Prostate gland (tissue), 2 donors: ENCODE measurements around the gene WWOX. TPM values are rescaled to one million over a fixed set of nuclear protein-coding genes. Genes with fewer than 3 reads are reported as not detected.

Source experiments
- DNase-seq: peaks from one replicate; pipeline ENCODE4 v3.0.0-alpha.2; 2019; ENCODE audit warnings: low spot score
- H3K27ac ChIP-seq, 2 donors: fragments of 200-600 bp; sonication (generic); 2 replicates each; pipeline ENCODE4 v1.5.1; 2017 to 2019
- H3K27me3 ChIP-seq: fragments of 200-600 bp; sonication (generic); replicated peaks from 2 replicates; pipeline ENCODE4 v1.5.1; 2019; ENCODE audit not compliant: insufficient read depth
- H3K36me3 ChIP-seq, 2 donors: fragments of 200-600 bp; sonication (generic); 1 replicate in 1 of 2; 2 replicates in 1 of 2; pipeline versions ENCODE4 v1.5.1 to v1.8.1; 2017 to 2019
- H3K4me1 ChIP-seq: fragments of 200-600 bp; sonication (generic); replicated peaks from 2 replicates; pipeline ENCODE4 v1.5.1; 2019
- H3K4me3 ChIP-seq, 2 donors: fragments of 200-600 bp; sonication (generic); 2 replicates each; pipeline ENCODE4 v1.5.1; 2017 to 2019
- H3K9me3 ChIP-seq: fragments of 200-600 bp; sonication (generic); 2 replicates; pipeline ENCODE4 v1.5.1; 2017
- CTCF ChIP-seq, 4 experiments: fragments of 200-600 bp in 2 of 4; fragments of 450-650 bp in 2 of 4; sonication (generic) in 2 of 4; IDR thresholded peaks; 1 replicate in 3 of 4; 2 replicates in 1 of 4; pipeline ENCODE4 v1.5.1; 2016 to 2019; ENCODE audit warnings: antibody characterized with exemption in 4 of 4, mild to moderate bottlenecking in 2 of 4, moderate library complexity in 2 of 4
- POLR2A ChIP-seq: fragments of 450-650 bp; IDR thresholded peaks from one replicate; pipeline ENCODE4 v1.6.1; 2016; ENCODE audit warnings: antibody characterized with exemption, mild to moderate bottlenecking
- POLR2AphosphoS5 ChIP-seq: sonication (generic); formaldehyde crosslinking; IDR thresholded peaks from one replicate; pipeline ENCODE4 v1.6.1; 2017; ENCODE audit warnings: antibody characterized with exemption
- WGBS: methylation state at CpG from one replicate; pipeline ENCODE4 v1.1.5; 2018; 5-methylcytosine and 5-hydroxymethylcytosine counted together
- intact Hi-C: fragments of 100-400 bp; cut with DNase I; formaldehyde crosslinking; loops from one replicate; pipeline ENCODE4 v1.14.2; 2022
- total RNA-seq, 2 donors: library from RNA; depleted of rRNA; stranded (reverse); fragments of >200 nt; gene quantifications; one replicate each; pipeline ENCODE4 v1.1.0, GENCODE V29; 2016

Gene WWOX
- total RNA-seq, 2 donors from 2014 or later, result 93.2 to 99.4 TPM

GRCh38 chr16:78176435-78176834, 77.0 kb downstream of the WWOX start:
- no peak overlapping the region for H3K4me3 ChIP-seq
- H3K36me3 ChIP-seq, result no peaks in the 10 kb centered on the region
- TF ChIP-seq POLR2A (no peak), CTCF (IDR thresholded peaks at IDR 0.05) (no peak), POLR2AphosphoS5 (no peak)
- no peaks in the 10 kb centered on the region for H3K4me1 ChIP-seq
- intact Hi-C loops, result no loop called here
- no peak overlapping the region for H3K27ac ChIP-seq
- 87% methylated on average over 5 of the region's 5 CpGs for WGBS
- DNase-seq, result no peak
- H3K9me3 ChIP-seq, result no peaks in the 10 kb centered on the region
- H3K27me3 ChIP-seq, result no peaks in the 10 kb centered on the region

GRCh38 chr16:78177218-78177617, 77.8 kb downstream of the WWOX start:
- H3K27ac ChIP-seq, result no peak overlapping the region
- no peaks in the 10 kb centered on the region for H3K4me1 ChIP-seq
- no peaks in the 10 kb centered on the region for H3K9me3 ChIP-seq
- TF ChIP-seq POLR2A (no peak), POLR2AphosphoS5 (no peak), CTCF (IDR thresholded peaks at IDR 0.05) (no peak)
- no peaks in the 10 kb centered on the region for H3K36me3 ChIP-seq
- no peak overlapping the region for H3K4me3 ChIP-seq
- WGBS, result 96% methylated on average over 5 of the region's 5 CpGs
- intact Hi-C loops, result no loop called here
- no peaks in the 10 kb centered on the region for H3K27me3 ChIP-seq
- no peak for DNase-seq

- H3K27ac ChIP-seq, result no peak overlapping the region
- no peaks in the 10 kb centered on the region for H3K4me1 ChIP-seq
- no peaks in the 10 kb centered on the region for H3K9me3 ChIP-seq
- intact Hi-C loops, result no loop called here
- no peaks in the 10 kb centered on the region for H3K36me3 ChIP-seq
- H3K4me3 ChIP-seq, result no peak overlapping the region
- no peak for DNase-seq
- WGBS, result 73% methylated on average over 3 of the region's 3 CpGs
- no peaks in the 10 kb centered on the region for H3K27me3 ChIP-seq
- TF ChIP-seq CTCF (IDR thresholded peaks at IDR 0.05) (no peak), POLR2AphosphoS5 (no peak), POLR2A (no peak)
Observed at GRCh38 chr16:78177987-78178386, 78.5 kb downstream of the WWOX start.

- H3K27ac ChIP-seq, result no peak overlapping the region
- intact Hi-C loops, result no loop called here
- WGBS, result 81% methylated on average over 4 of the region's 4 CpGs
- DNase-seq, result no peak
- H3K4me1 ChIP-seq, result peaks cover under 1% of the 10 kb centered on the region
- H3K4me3 ChIP-seq, result no peak overlapping the region
- no peak for TF ChIP-seq CTCF (IDR thresholded peaks at IDR 0.05)
- no peak for TF ChIP-seq POLR2A
- TF ChIP-seq POLR2AphosphoS5, result no peak
- no peaks in the 10 kb centered on the region for H3K36me3 ChIP-seq
- H3K9me3 ChIP-seq, result no peaks in the 10 kb centered on the region
- H3K27me3 ChIP-seq, result no peaks in the 10 kb centered on the region
Observed at GRCh38 chr16:78179666-78180065, 80.2 kb downstream of the WWOX start.

- Histone ChIP-seq H3K4me3 (no peak overlapping the region), H3K9me3 (no peaks in the 10 kb centered on the region), H3K36me3 (no peaks in the 10 kb centered on the region), H3K4me1 (peaks cover 5% of the 10 kb centered on the region), H3K27me3 (no peaks in the 10 kb centered on the region), H3K27ac (no peak overlapping the region)
- intact Hi-C loops, result no loop called here
- TF ChIP-seq POLR2AphosphoS5, result no peak
- TF ChIP-seq CTCF (IDR thresholded peaks at IDR 0.05), result no peak
- no peak for TF ChIP-seq POLR2A
- DNase-seq, result no peak
- 87% methylated on average over 4 of the region's 4 CpGs for WGBS
Observed at GRCh38 chr16:78180349-78180748, 80.9 kb downstream of the WWOX start.
